ENCODE data around the gene CD300A.

DNA sequence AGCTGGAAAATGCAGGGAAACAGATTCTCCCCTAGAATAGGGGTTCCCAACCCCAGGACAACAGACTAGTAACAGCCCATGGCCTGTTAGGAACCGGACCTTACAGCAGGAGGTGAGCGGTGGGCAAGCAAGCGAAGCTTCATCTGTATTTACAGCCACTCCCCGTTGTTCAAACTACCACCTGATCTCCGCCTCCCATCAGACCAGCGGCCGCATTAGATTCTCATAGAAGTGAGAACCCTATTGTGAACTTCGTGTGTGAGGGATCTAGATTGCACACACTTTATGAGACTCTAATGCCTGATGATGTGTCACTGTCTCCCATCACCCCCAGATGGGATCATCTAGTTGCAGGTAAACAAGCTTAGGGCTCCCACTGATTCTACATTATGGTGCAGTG is 61.3 kb downstream of the CD300A start:
- TF ChIP-seq, protein P1, sequence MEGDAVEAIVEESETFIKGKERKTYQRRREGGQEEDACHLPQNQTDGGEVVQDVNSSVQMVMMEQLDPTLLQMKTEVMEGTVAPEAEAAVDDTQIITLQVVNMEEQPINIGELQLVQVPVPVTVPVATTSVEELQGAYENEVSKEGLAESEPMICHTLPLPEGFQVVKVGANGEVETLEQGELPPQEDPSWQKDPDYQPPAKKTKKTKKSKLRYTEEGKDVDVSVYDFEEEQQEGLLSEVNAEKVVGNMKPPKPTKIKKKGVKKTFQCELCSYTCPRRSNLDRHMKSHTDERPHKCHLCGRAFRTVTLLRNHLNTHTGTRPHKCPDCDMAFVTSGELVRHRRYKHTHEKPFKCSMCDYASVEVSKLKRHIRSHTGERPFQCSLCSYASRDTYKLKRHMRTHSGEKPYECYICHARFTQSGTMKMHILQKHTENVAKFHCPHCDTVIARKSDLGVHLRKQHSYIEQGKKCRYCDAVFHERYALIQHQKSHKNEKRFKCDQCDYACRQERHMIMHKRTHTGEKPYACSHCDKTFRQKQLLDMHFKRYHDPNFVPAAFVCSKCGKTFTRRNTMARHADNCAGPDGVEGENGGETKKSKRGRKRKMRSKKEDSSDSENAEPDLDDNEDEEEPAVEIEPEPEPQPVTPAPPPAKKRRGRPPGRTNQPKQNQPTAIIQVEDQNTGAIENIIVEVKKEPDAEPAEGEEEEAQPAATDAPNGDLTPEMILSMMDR (IDR thresholded peaks at IDR 0.05): no peak
- no peak for TF ChIP-seq EZH2 (IDR thresholded peaks at IDR 0.05; ENCODE audit: borderline replicate concordance, insufficient read depth, low read depth, low read length, poor library complexity, severe bottlenecking)

Measured in B cell (primary cell).